Panc1 (cell line): ENCODE results near the gene AP1G2. TPM values are rescaled to one million over a fixed set of nuclear protein-coding genes. Genes with fewer than 3 reads are reported as not detected.

Source experiments
- ATAC-seq: fragments of 200-7000 bp; cut with Tn5 transposase; 2 replicates; pipeline ENCODE4 v1.9.1; 2020; ENCODE audit warnings: mild to moderate bottlenecking, moderate library complexity
- BruUV-seq: library from RNA; stranded (reverse); fragments of 400-500 nt; replicated peaks from 2 replicates; lab custom pipeline; 2021; lab: Mats Ljungman, UMichigan
- CTCF ChIA-PET: fragments of 300-600 bp; sonication (Branson Sonifier 250); formaldehyde crosslinking; loops from one replicate; lab custom pipeline; 2022; ENCODE audit warnings: antibody characterized with exemption; lab: Charles Lee
- POLR2A ChIA-PET: fragments of 300-600 bp; sonication (Branson Sonifier 250); formaldehyde crosslinking; loops from one replicate; lab custom pipeline; 2022; ENCODE audit warnings: antibody characterized with exemption; lab: Charles Lee
- DNase-seq: peaks from one replicate; pipeline ENCODE4 v3.0.0-alpha.2; 2010; ENCODE audit warnings: low read depth, low spot score
- H3K27ac ChIP-seq: 2 replicates; pipeline ENCODE4 v1.5.1; 2011; ENCODE audit warnings: mild to moderate bottlenecking, low read length, inconsistent platforms
- H3K27me3 ChIP-seq: fragments of 200-500 bp; sonication (Bioruptor generic); 2 replicates; pipeline ENCODE4 v1.6.0; 2014; ENCODE audit warnings: low read length, inconsistent platforms; ENCODE audit not compliant: control insufficient read depth, insufficient read depth
- H3K36me3 ChIP-seq: fragments of 200-500 bp; sonication (Bioruptor generic); 2 replicates; pipeline ENCODE4 v1.5.1; 2014; ENCODE audit warnings: inconsistent platforms, mild to moderate bottlenecking, low read length, moderate library complexity; ENCODE audit not compliant: control insufficient read depth, insufficient read depth
- H3K4me1 ChIP-seq: 2 replicates; pipeline ENCODE4 v1.5.1; 2011; ENCODE audit warnings: inconsistent platforms, mild to moderate bottlenecking, low read length, moderate library complexity; ENCODE audit not compliant: control insufficient read depth, insufficient read depth
- H3K4me3 ChIP-seq, 2 experiments: 2 replicates each; pipeline ENCODE4 v1.5.1; 2011 to 2012; ENCODE audit warnings: low read depth in 2 of 2, low read length in 2 of 2, mild to moderate bottlenecking in 2 of 2, inconsistent platforms in 1 of 2, moderate library complexity in 1 of 2
- H3K9me3 ChIP-seq: fragments of 200-500 bp; sonication (Bioruptor generic); 2 replicates; pipeline ENCODE4 v1.5.1; 2014; ENCODE audit warnings: low read depth, mild to moderate bottlenecking, inconsistent platforms, low read length, moderate library complexity; ENCODE audit not compliant: control insufficient read depth, insufficient read depth
- POLR2AphosphoS5 ChIP-seq: IDR thresholded peaks from 2 replicates; pipeline ENCODE4 v1.6.1; 2012; ENCODE audit warnings: mild to moderate bottlenecking, low read depth, low read length, moderate library complexity
- SIN3A ChIP-seq: IDR thresholded peaks from 2 replicates; pipeline ENCODE4 v1.6.1; 2012; ENCODE audit warnings: low read depth, mild to moderate bottlenecking, low read length, moderate library complexity, borderline replicate concordance; ENCODE audit not compliant: insufficient read depth
- TCF7L2 ChIP-seq: IDR thresholded peaks from 2 replicates; pipeline ENCODE4 v1.6.1; 2011; ENCODE audit warnings: mild to moderate bottlenecking, low read depth, low read length, inconsistent platforms
- in situ Hi-C: cut with HindIII; loops from 2 replicates; pipeline ENCODE4 v1.10.0; 2016; ENCODE audit warnings: low sequenced_read_pairs, low pct_unique_long_range_greater_than_20kb
- intact Hi-C: fragments of 100-400 bp; cut with micrococcal nuclease; formaldehyde crosslinking; loops from one replicate; pipeline ENCODE4 v1.10.0; 2022; ENCODE audit not compliant: unreplicated experiment
- total RNA-seq: library from RNA; stranded (reverse); gene quantifications from one replicate; pipeline ENCODE4 v1.2.1, GENCODE V29; 2021; ENCODE audit not compliant: unreplicated experiment
- TF ChIP-seq, protein P1 (sequence below): fragments of 450-650 bp; IDR thresholded peaks from 2 replicates; pipeline ENCODE4 v1.5.1; 2017; ENCODE audit warnings: mild to moderate bottlenecking
- TF ChIP-seq, protein P2 (sequence below), 2 experiments: IDR thresholded peaks; 2 replicates each; pipeline ENCODE4 v1.6.1; 2011 to 2012; ENCODE audit warnings: low read depth in 2 of 2, control low read depth in 1 of 2, low read length in 1 of 2, mild to moderate bottlenecking in 1 of 2, moderate library complexity in 1 of 2; ENCODE audit not compliant: insufficient read depth in 1 of 2

The AP1G2 gene
- total RNA-seq, 1 experiment from 2014 or later, result 61.6 TPM

DNA sequence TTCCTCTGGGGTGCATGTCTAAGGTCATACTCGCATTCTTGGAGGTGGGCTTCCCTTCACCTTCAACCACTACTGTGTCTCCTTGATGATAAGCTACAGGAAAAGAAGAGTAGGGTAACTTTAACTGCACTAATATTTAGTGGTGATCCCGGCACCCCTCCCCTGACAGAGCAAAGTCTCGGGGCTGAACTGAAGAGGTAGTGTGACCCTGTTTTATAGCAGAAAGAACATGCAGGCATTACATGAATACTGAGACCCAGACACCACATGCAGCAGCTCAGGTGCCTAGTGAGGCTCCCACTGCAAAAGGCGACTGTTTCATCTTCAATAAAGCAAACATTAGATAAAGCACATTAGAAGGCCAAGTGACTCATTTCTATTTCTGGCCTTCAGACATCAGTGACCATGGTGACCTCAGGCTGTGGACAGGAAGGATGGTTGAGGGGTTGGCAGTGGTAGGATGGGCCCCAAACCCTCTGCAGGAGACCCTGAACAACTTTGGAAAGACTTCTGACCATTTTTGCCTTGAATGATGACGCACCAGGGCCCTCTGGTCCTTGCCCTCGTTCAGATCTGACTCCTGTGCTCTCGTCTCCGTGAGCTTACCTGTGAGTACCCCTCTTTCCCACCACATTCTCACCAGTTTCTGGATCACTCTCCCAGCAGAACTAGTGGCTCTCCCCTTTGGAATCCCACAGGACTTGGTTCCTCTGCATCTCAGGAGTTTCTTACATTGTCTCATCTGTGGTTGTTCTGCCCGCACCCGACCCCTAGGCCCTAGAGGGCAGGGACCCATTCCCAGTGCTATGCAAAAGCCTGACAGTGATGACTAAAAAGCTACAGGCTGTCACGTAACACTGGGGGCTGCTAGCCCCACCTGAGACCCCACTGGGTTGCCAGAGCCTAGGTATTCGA, 34.8 kb upstream of the AP1G2 start:
- TF ChIP-seq POLR2AphosphoS5, result no peak
- no peak for TF ChIP-seq TCF7L2
- TF ChIP-seq, protein P1, sequence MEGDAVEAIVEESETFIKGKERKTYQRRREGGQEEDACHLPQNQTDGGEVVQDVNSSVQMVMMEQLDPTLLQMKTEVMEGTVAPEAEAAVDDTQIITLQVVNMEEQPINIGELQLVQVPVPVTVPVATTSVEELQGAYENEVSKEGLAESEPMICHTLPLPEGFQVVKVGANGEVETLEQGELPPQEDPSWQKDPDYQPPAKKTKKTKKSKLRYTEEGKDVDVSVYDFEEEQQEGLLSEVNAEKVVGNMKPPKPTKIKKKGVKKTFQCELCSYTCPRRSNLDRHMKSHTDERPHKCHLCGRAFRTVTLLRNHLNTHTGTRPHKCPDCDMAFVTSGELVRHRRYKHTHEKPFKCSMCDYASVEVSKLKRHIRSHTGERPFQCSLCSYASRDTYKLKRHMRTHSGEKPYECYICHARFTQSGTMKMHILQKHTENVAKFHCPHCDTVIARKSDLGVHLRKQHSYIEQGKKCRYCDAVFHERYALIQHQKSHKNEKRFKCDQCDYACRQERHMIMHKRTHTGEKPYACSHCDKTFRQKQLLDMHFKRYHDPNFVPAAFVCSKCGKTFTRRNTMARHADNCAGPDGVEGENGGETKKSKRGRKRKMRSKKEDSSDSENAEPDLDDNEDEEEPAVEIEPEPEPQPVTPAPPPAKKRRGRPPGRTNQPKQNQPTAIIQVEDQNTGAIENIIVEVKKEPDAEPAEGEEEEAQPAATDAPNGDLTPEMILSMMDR, result no peak
- no peak for TF ChIP-seq SIN3A
- Histone ChIP-seq H3K27me3 (peaks cover 3% of the 10 kb centered on the region; the same call in 1 of the 2 replicates), H3K27ac (no peak overlapping the region), H3K9me3 (no peaks in the 10 kb centered on the region), H3K4me3 (no peak overlapping the region), H3K36me3 (no peaks in the 10 kb centered on the region), H3K4me1 (no peaks in the 10 kb centered on the region)
- ATAC-seq (no peak), DNase-seq (no peak)
- no TSS peak for BruUV-seq
- POLR2A ChIA-PET, result no interaction called here
- intact Hi-C loops, result no loop called here
- CTCF ChIA-PET, result interaction anchor here (0.7 kb wide), 1 partner anchor 121 kb away, joined by 3 read pairs; no protein-coding TSS in a partner anchor
- in situ Hi-C loops, result no loop called here

GRCh38 chr14:23601845-23602180, 34.2 kb upstream of the AP1G2 start:
- H3K4me3 ChIP-seq, result no peak overlapping the region
- intact Hi-C loops (no loop called here), in situ Hi-C loops (no loop called here)
- H3K27me3 ChIP-seq, result peaks cover 2% of the 10 kb centered on the region; the same call in 1 of the 2 replicates
- ChIA-PET CTCF (interaction anchor here (0.7 kb wide), 1 partner anchor 122 kb away, joined by 3 read pairs; no protein-coding TSS in a partner anchor), POLR2A (no interaction called here)
- H3K4me1 ChIP-seq, result no peaks in the 10 kb centered on the region
- no TSS peak for BruUV-seq
- no peaks in the 10 kb centered on the region for H3K36me3 ChIP-seq
- ATAC-seq (no peak), DNase-seq (no peak)
- TF ChIP-seq, protein P2, sequence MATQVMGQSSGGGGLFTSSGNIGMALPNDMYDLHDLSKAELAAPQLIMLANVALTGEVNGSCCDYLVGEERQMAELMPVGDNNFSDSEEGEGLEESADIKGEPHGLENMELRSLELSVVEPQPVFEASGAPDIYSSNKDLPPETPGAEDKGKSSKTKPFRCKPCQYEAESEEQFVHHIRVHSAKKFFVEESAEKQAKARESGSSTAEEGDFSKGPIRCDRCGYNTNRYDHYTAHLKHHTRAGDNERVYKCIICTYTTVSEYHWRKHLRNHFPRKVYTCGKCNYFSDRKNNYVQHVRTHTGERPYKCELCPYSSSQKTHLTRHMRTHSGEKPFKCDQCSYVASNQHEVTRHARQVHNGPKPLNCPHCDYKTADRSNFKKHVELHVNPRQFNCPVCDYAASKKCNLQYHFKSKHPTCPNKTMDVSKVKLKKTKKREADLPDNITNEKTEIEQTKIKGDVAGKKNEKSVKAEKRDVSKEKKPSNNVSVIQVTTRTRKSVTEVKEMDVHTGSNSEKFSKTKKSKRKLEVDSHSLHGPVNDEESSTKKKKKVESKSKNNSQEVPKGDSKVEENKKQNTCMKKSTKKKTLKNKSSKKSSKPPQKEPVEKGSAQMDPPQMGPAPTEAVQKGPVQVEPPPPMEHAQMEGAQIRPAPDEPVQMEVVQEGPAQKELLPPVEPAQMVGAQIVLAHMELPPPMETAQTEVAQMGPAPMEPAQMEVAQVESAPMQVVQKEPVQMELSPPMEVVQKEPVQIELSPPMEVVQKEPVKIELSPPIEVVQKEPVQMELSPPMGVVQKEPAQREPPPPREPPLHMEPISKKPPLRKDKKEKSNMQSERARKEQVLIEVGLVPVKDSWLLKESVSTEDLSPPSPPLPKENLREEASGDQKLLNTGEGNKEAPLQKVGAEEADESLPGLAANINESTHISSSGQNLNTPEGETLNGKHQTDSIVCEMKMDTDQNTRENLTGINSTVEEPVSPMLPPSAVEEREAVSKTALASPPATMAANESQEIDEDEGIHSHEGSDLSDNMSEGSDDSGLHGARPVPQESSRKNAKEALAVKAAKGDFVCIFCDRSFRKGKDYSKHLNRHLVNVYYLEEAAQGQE (IDR thresholded peaks at IDR 0.05; ENCODE audit: insufficient read depth in 1 of 2, low read depth in 2 of 2, low read length in 1 of 2), result no peak
- TF ChIP-seq TCF7L2 (no peak), POLR2AphosphoS5 (no peak), SIN3A (no peak)
- TF ChIP-seq, protein P1, result no peak
- no peaks in the 10 kb centered on the region for H3K9me3 ChIP-seq
- no peak overlapping the region for H3K27ac ChIP-seq
